Mesothelial cell of epicardium (in vitro differentiated cells): ENCODE results near the gene OXCT2. TPM values are rescaled to one million over a fixed set of nuclear protein-coding genes. Genes with fewer than 3 reads are reported as not detected.

Experiments
- DNase-seq, 2 experiments: peaks; one replicate each; pipeline ENCODE4 v3.0.0; 2021; ENCODE audit warnings: low spot score in 2 of 2; ENCODE audit not compliant: unreplicated experiment in 2 of 2
- H3K27ac Mint-ChIP-seq: 2 replicates; pipeline ENCODE4 v1.8.0; 2021; ENCODE audit warnings: mixed read lengths
- H3K27me3 Mint-ChIP-seq: 2 replicates; pipeline ENCODE4 v1.8.0; 2021; ENCODE audit warnings: low read depth, mixed read lengths
- H3K36me3 Mint-ChIP-seq: 2 replicates; pipeline ENCODE4 v1.8.0; 2021; ENCODE audit warnings: mixed read lengths
- H3K4me1 Mint-ChIP-seq: 2 replicates; pipeline ENCODE4 v1.8.0; 2021; ENCODE audit warnings: mixed read lengths
- H3K4me3 Mint-ChIP-seq: 2 replicates; pipeline ENCODE4 v1.8.0; 2021; ENCODE audit warnings: mild to moderate bottlenecking, moderate library complexity, mixed read lengths
- H3K9me3 Mint-ChIP-seq: 2 replicates; pipeline ENCODE4 v1.8.0; 2021; ENCODE audit warnings: mixed read lengths
- total RNA-seq: library from RNA; stranded (reverse); gene quantifications from 3 replicates; pipeline ENCODE4 v1.2.1, GENCODE V29; 2021
- TF ChIP-seq, protein P1 (sequence below): fragments of 200-600 bp; sonication (generic); IDR thresholded peaks from one replicate; pipeline ENCODE4 v1.5.0; 2021; ENCODE audit warnings: antibody characterized with exemption; ENCODE audit not compliant: unreplicated experiment

Gene OXCT2
- total RNA-seq, 1 donor from 2014 or later, result 0.65 TPM

DNA sequence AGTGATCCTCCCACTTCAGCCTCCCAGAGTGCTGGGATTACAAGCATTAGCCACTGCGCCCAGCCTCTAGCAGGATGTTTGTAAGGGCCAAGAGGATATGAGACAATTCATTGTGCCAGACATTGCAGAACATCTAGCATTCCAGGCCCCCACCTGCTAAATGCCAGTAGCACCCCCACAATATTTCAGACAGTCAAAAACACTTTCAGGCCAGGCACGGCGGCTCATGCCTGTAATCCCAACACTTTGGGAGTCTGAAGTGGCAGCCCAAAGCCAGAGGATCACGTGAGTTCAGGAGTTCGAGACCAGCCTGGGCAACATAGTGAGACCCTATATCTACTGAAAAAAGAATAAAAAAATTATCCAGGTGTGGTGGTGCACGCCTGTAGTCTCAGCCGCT is 19.6 kb downstream of the OXCT2 start:
- Mint-ChIP-seq H3K27ac (no peak overlapping the region), H3K36me3 (peaks cover 45% of the 10 kb centered on the region), H3K27me3 (no peaks in the 10 kb centered on the region), H3K4me1 (no peaks in the 10 kb centered on the region), H3K9me3 (no peaks in the 10 kb centered on the region), H3K4me3 (no peak overlapping the region)
- DNase-seq, result no peak
- TF ChIP-seq, protein P1, sequence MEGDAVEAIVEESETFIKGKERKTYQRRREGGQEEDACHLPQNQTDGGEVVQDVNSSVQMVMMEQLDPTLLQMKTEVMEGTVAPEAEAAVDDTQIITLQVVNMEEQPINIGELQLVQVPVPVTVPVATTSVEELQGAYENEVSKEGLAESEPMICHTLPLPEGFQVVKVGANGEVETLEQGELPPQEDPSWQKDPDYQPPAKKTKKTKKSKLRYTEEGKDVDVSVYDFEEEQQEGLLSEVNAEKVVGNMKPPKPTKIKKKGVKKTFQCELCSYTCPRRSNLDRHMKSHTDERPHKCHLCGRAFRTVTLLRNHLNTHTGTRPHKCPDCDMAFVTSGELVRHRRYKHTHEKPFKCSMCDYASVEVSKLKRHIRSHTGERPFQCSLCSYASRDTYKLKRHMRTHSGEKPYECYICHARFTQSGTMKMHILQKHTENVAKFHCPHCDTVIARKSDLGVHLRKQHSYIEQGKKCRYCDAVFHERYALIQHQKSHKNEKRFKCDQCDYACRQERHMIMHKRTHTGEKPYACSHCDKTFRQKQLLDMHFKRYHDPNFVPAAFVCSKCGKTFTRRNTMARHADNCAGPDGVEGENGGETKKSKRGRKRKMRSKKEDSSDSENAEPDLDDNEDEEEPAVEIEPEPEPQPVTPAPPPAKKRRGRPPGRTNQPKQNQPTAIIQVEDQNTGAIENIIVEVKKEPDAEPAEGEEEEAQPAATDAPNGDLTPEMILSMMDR, result no peak

DNA sequence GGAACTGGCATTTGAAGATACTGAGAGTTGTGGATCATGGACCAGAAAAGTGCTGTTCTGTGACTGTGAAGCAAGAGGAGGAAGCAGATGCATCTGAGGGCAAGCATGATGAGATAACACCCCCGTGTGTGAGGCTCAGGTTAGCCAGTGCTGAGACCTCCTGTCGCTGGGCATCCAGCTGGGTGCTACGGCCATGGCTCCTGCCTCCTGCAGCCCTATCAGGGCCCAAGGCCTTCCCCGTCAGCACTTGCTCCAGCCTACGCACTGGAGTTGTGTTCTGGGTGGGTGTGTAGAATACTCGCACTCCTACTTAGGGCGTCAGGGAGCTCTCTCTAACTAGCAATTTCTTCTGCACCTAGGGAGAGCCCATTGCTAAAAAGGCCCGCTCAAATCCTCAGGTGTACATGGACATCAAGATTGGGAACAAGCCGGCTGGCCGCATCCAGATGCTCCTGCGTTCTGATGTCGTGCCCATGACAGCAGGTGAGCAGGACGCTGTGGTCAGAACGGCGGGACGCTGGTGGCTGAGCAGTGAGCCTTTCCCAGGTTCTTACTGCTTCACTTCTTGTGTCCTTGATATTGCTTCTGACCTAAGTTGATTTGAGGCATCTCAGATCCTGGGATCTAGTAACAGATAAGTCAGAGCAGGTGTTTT is 26.0 kb downstream of the OXCT2 start:
- no peak for DNase-seq
- no peaks in the 10 kb centered on the region for H3K27me3 Mint-ChIP-seq
- TF ChIP-seq, protein P1, result no peak
- H3K4me3 Mint-ChIP-seq, result no peak overlapping the region
- peaks cover 54% of the 10 kb centered on the region for H3K36me3 Mint-ChIP-seq
- H3K4me1 Mint-ChIP-seq, result peaks cover 5% of the 10 kb centered on the region
- H3K27ac Mint-ChIP-seq, result no peak overlapping the region
- no peaks in the 10 kb centered on the region for H3K9me3 Mint-ChIP-seq

GRCh38 chr1:39738622-39739366 is 32.4 kb downstream of the OXCT2 start, which contains the start of gene PPIE:
PPIE (plus strand) TSS chr1:39738882; CDS start chr1:39738901, 19 bp downstream.
- peaks cover 14% of the 10 kb centered on the region for H3K36me3 Mint-ChIP-seq
- H3K27me3 Mint-ChIP-seq, result peaks cover 37% of the 10 kb centered on the region

GRCh38 chr1:39737546-39738169 is 33.5 kb downstream of the OXCT2 start:
- TF ChIP-seq, protein P1, result no peak
- Mint-ChIP-seq H3K9me3 (no peaks in the 10 kb centered on the region), H3K4me1 (peaks cover 17% of the 10 kb centered on the region), H3K36me3 (peaks cover 7% of the 10 kb centered on the region), H3K4me3 (peak overlapping the region; percentile 7), H3K27me3 (peaks cover 48% of the 10 kb centered on the region), H3K27ac (no peak overlapping the region)
- no peak for DNase-seq

More at GRCh38 chr1:39738622-39739366, 32.4 kb downstream of the OXCT2 start, which contains the start of gene PPIE:
- DNase-seq, result peak; percentile 79 to 85
- TF ChIP-seq, protein P1, result no peak
- Mint-ChIP-seq H3K27ac (peak within 1 kb of the TSS; percentile 93), H3K4me1 (peaks cover 17% of the 10 kb centered on the region), H3K9me3 (no peaks in the 10 kb centered on the region), H3K4me3 (peak within 1 kb of the TSS; percentile 92)

DNA sequence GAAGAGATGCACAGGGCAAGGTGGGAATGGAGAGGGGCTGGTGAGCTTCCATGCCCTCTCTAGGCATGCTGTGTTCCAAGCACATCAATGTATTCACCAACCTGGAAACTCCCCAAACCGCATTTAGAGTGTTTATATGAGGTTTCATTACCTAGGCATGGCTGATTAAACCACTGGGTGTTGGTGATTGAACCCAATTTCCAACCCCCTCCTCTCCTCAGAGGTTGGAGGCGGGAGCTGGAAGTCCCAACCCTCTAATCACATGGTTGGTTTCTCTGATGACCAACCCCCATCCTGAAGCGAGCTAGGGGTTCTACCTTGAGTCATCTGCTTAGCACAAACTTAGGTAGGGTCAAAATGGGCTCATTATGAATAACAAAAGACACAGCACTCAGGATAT is 35.4 kb downstream of the OXCT2 start:
- H3K4me3 Mint-ChIP-seq, result no peak overlapping the region
- H3K4me1 Mint-ChIP-seq, result peaks cover 14% of the 10 kb centered on the region
- no peak overlapping the region for H3K27ac Mint-ChIP-seq
- peaks cover 66% of the 10 kb centered on the region for H3K27me3 Mint-ChIP-seq
- no peaks in the 10 kb centered on the region for H3K36me3 Mint-ChIP-seq
- H3K9me3 Mint-ChIP-seq, result no peaks in the 10 kb centered on the region
- DNase-seq, result no peak
- TF ChIP-seq, protein P1, result no peak
